ENCODE data around the gene RPL39L.

DNA sequence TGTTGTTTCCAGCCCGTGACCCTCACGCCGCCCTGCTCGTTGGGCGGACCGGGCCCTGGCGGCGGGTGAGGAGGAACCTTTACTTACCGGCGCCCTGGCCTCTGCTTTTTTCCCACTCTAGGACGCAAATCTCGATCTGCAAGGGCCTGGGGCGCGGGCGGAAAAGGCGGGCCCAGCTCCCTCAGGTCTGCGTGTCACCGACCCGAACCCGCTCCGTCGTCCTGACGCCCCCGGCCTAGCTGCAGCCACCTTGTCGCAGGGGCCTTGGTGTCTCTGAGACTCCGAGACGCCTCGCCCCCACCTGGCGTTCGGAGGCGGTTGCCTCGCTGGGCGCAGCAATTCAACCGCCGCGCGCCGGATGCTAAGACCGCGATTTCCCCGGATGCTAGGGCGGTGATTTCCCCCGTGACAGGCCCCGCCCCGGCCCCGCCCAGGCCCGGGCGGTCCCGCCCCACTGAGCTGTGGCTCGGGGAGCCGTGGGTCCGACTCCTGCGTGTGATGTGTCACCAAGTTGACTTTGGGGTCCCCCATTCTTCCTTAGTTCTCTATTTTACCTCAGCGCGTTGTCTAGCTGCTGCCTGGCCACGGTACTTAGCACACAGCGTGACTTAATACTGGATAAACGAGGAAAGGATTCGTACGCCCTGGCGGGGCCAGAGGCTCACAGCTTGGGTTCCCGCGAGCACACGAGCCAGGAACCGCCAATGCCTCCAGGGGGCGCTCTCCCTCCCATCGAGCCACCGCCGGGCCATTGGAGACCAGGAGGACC lies at the start of gene RPL39L:
- TF ChIP-seq, protein P1, sequence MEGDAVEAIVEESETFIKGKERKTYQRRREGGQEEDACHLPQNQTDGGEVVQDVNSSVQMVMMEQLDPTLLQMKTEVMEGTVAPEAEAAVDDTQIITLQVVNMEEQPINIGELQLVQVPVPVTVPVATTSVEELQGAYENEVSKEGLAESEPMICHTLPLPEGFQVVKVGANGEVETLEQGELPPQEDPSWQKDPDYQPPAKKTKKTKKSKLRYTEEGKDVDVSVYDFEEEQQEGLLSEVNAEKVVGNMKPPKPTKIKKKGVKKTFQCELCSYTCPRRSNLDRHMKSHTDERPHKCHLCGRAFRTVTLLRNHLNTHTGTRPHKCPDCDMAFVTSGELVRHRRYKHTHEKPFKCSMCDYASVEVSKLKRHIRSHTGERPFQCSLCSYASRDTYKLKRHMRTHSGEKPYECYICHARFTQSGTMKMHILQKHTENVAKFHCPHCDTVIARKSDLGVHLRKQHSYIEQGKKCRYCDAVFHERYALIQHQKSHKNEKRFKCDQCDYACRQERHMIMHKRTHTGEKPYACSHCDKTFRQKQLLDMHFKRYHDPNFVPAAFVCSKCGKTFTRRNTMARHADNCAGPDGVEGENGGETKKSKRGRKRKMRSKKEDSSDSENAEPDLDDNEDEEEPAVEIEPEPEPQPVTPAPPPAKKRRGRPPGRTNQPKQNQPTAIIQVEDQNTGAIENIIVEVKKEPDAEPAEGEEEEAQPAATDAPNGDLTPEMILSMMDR (IDR thresholded peaks at IDR 0.05), result peak; percentile 69 to 86 (median 77)
- peak; percentile 24 to 55 for TF ChIP-seq POLR2A (IDR thresholded peaks at IDR 0.05)
